NCI-H2029 (cell line): Measurements from ENCODE around the gene ADGRF3.
"Not testable (repeated sequence)": the region's sequence is repeated elsewhere in the genome, so short reads cannot be mapped to it uniquely, and the experiment has no call there.

Source experiments
- DNase-seq: peaks from one replicate; lab custom pipeline; 2025; lab: John Stamatoyannopoulos, UW

The ADGRF3 gene

GRCh38 chr2:26346454-26347053 lies at the start of gene ADGRF3:
Gene ADGRF3 (minus strand): TSS chr2:26346789. CDS start chr2:26346234, 555 bp downstream.
- peak; percentile 50 for DNase-seq

GRCh38 chr2:26395394-26395793 lies 48.8 kb upstream of the ADGRF3 start:
- no peak for DNase-seq

GRCh38 chr2:26394694-26395093 lies 48.1 kb upstream of the ADGRF3 start:
- no peak for DNase-seq

- DNase-seq, result no peak
Observed at GRCh38 chr2:26387189-26387588, 40.6 kb upstream of the ADGRF3 start.

- no peak for DNase-seq
Observed at GRCh38 chr2:26384597-26384996, 38.0 kb upstream of the ADGRF3 start.

- no peak for DNase-seq
Observed at GRCh38 chr2:26384183-26384582, 37.6 kb upstream of the ADGRF3 start.

- no peak for DNase-seq
Observed at GRCh38 chr2:26382564-26382963, 36.0 kb upstream of the ADGRF3 start.

- DNase-seq, result no peak
Observed at GRCh38 chr2:26380281-26380680, 33.7 kb upstream of the ADGRF3 start.

GRCh38 chr2:26376799-26377198 lies 30.2 kb upstream of the ADGRF3 start:
- DNase-seq, result no peak

GRCh38 chr2:26370909-26371308 lies 24.3 kb upstream of the ADGRF3 start:
- not testable (repeated sequence) for DNase-seq

- not testable (repeated sequence) for DNase-seq
Observed at GRCh38 chr2:26369664-26370063, 23.1 kb upstream of the ADGRF3 start.

- DNase-seq, result no peak
Observed at GRCh38 chr2:26366957-26367356, 20.4 kb upstream of the ADGRF3 start.

GRCh38 chr2:26364669-26365068 lies 18.1 kb upstream of the ADGRF3 start:
- DNase-seq, result no peak

GRCh38 chr2:26363958-26364357 lies 17.4 kb upstream of the ADGRF3 start:
- no peak for DNase-seq

GRCh38 chr2:26363323-26363722 lies 16.7 kb upstream of the ADGRF3 start:
- DNase-seq, result no peak

- DNase-seq, result peak; percentile 38
Observed at GRCh38 chr2:26359886-26360473, 13.4 kb upstream of the ADGRF3 start.

- no peak for DNase-seq
Observed at GRCh38 chr2:26356771-26357170, 10.2 kb upstream of the ADGRF3 start.

- no peak for DNase-seq
Observed at GRCh38 chr2:26356111-26356510, 9.5 kb upstream of the ADGRF3 start.

GRCh38 chr2:26355038-26355995 lies 8.7 kb upstream of the ADGRF3 start:
- DNase-seq, result peak; percentile 17

GRCh38 chr2:26354469-26354868 lies 7.9 kb upstream of the ADGRF3 start:
- DNase-seq, result not testable (repeated sequence)

GRCh38 chr2:26352892-26353291 lies 6.3 kb upstream of the ADGRF3 start:
- no peak for DNase-seq

GRCh38 chr2:26351375-26352090 lies 4.9 kb upstream of the ADGRF3 start:
- DNase-seq, result no peak
